Large intestine (tissue), 3 donors: ENCODE data around the gene FOXL1. TPM values are rescaled to one million over a fixed set of nuclear protein-coding genes. Genes with fewer than 3 reads are reported as not detected.

Experiments used
- DNase-seq, 2 donors: peaks; one replicate each; pipeline versions ENCODE4 v3.0.0 to v3.0.0-alpha.2; 2013
- H3K27ac ChIP-seq: one replicate; pipeline ENCODE4 v1.5.1; 2013; ENCODE audit warnings: low read length
- H3K27me3 ChIP-seq: 2 replicates; pipeline ENCODE4 v1.6.1; 2013; ENCODE audit warnings: low read length; ENCODE audit not compliant: control insufficient read depth, insufficient read depth
- H3K36me3 ChIP-seq: 2 replicates; pipeline ENCODE4 v1.6.1; 2013; ENCODE audit warnings: low read length; ENCODE audit not compliant: control insufficient read depth, insufficient read depth
- H3K4me1 ChIP-seq: one replicate; pipeline ENCODE4 v1.6.1; 2013; ENCODE audit warnings: low read length; ENCODE audit not compliant: control insufficient read depth, insufficient read depth
- H3K4me3 ChIP-seq: one replicate; pipeline ENCODE4 v1.5.1; 2013; ENCODE audit warnings: low read length
- H3K9me3 ChIP-seq: one replicate; pipeline ENCODE4 v1.6.1; 2013; ENCODE audit warnings: mild to moderate bottlenecking, low read depth, low read length, moderate library complexity; ENCODE audit not compliant: control insufficient read depth
- WGBS: methylation state at CpG from one replicate; pipeline ENCODE4 v1.1.5; 2013; ENCODE audit warnings: low lambda C conversion rate; ENCODE audit not compliant: insufficient coverage; 5-methylcytosine and 5-hydroxymethylcytosine counted together
- polyA plus RNA-seq: library from polyadenylated mRNA; unstranded; fragments of 120-200 nt; gene quantifications from one replicate; pipeline ENCODE4 v1.2.1, GENCODE V29; 2013

FOXL1 gene
- polyA plus RNA-seq, 1 donor: 5.1 TPM

- Histone ChIP-seq H3K4me3 (no peak overlapping the region), H3K27me3 (peaks cover 5% of the 10 kb centered on the region), H3K4me1 (no peaks in the 10 kb centered on the region), H3K27ac (no peak overlapping the region), H3K36me3 (no peaks in the 10 kb centered on the region), H3K9me3 (no peaks in the 10 kb centered on the region)
- WGBS: no CpG with 5 or more reads among the region's 13 CpGs
- DNase-seq: no peak
Observed at GRCh38 chr16:86630471-86630870, 52.1 kb downstream of the FOXL1 start.

GRCh38 chr16:86631444-86631843, 53.1 kb downstream of the FOXL1 start:
- Histone ChIP-seq H3K27ac (no peak overlapping the region), H3K4me3 (no peak overlapping the region), H3K9me3 (no peaks in the 10 kb centered on the region), H3K27me3 (peaks cover 5% of the 10 kb centered on the region), H3K36me3 (no peaks in the 10 kb centered on the region), H3K4me1 (no peaks in the 10 kb centered on the region)
- peak; percentile 51 to 71 for DNase-seq
- no CpG with 5 or more reads among the region's 9 CpGs for WGBS

Other genes starting within 250 kb of the FOXL1 start
- 22.3 TPM for gene FOXF1, start 68.0 kb upstream of the FOXL1 start, polyA plus RNA-seq
- gene MTHFSD, start 23.3 kb upstream of the FOXL1 start, polyA plus RNA-seq: 19.5 TPM
- gene FOXC2, start 11.7 kb upstream of the FOXL1 start, polyA plus RNA-seq: 0.96 TPM